Bronchial epithelial cell (primary cell): ENCODE data around the gene SYNGAP1. TPM values are rescaled to one million over a fixed set of nuclear protein-coding genes. Genes with fewer than 3 reads are reported as not detected.

Experiments used
- DNase-seq: peaks from one replicate; pipeline ENCODE4 v3.0.0-alpha.2; 2010; ENCODE audit warnings: low read depth
- FAIRE-seq: peaks from 2 replicates; lab custom pipeline; 2011; peaks lifted over from hg19 to GRCh38; lab: Jason Lieb, UNC
- H3K27me3 ChIP-seq: 2 replicates; pipeline ENCODE4 v1.5.1; 2011; ENCODE audit warnings: low read length; ENCODE audit not compliant: control insufficient read depth, insufficient read depth
- H3K36me3 ChIP-seq: 2 replicates; pipeline ENCODE4 v1.5.1; 2011; ENCODE audit warnings: low read length; ENCODE audit not compliant: control insufficient read depth, insufficient read depth
- H3K4me3 ChIP-seq: 2 replicates; pipeline ENCODE4 v1.5.1; 2011; ENCODE audit warnings: mild to moderate bottlenecking, low read depth, low read length, control low read depth
- CTCF ChIP-seq: IDR thresholded peaks from 2 replicates; pipeline ENCODE4 v1.5.1; 2011; ENCODE audit warnings: mild to moderate bottlenecking, moderate library complexity, low read length, control low read depth, inconsistent platforms; ENCODE audit not compliant: insufficient read depth, severe bottlenecking
- total RNA-seq: library from RNA; depleted of rRNA; stranded (reverse); fragments of >200 nt; gene quantifications from 2 replicates; pipeline ENCODE4 v1.2.1, GENCODE V29; 2014

SYNGAP1 gene
- total RNA-seq, 1 donor from 2014 or later = 0.79 TPM

- FAIRE-seq = no peak
- no peak for TF ChIP-seq CTCF
- Histone ChIP-seq H3K4me3 (peak overlapping the region; percentile 35), H3K36me3 (peaks cover 2% of the 10 kb centered on the region), H3K27me3 (no peaks in the 10 kb centered on the region)
- no peak for DNase-seq
Observed at GRCh38 chr6:33418690-33419291, 1.1 kb upstream of the SYNGAP1 start.

- DNase-seq = no peak
- no peak for FAIRE-seq
- no peaks in the 10 kb centered on the region for H3K36me3 ChIP-seq
Observed at GRCh38 chr6:33420491-33421343, 852 bp downstream of the SYNGAP1 start.

GRCh38 chr6:33421344-33421643 lies 1.4 kb downstream of the SYNGAP1 start:
- TF ChIP-seq CTCF = no peak
- H3K27me3 ChIP-seq = no peaks in the 10 kb centered on the region
- no peaks in the 10 kb centered on the region for H3K36me3 ChIP-seq
- DNase-seq (no peak), FAIRE-seq (no peak)
- H3K4me3 ChIP-seq = no peak overlapping the region

More at GRCh38 chr6:33420491-33421343, 852 bp downstream of the SYNGAP1 start:
- H3K27me3 ChIP-seq = no peaks in the 10 kb centered on the region
- no peak for TF ChIP-seq CTCF
- H3K4me3 ChIP-seq = no peak overlapping the region

- TF ChIP-seq CTCF = no peak
- DNase-seq (no peak), FAIRE-seq (no peak)
- Histone ChIP-seq H3K27me3 (no peaks in the 10 kb centered on the region), H3K4me3 (no peak overlapping the region), H3K36me3 (no peaks in the 10 kb centered on the region)
Observed at GRCh38 chr6:33423777-33424176, 3.9 kb downstream of the SYNGAP1 start.

GRCh38 chr6:33424855-33425667 lies 5.2 kb downstream of the SYNGAP1 start:
- Histone ChIP-seq H3K4me3 (peak overlapping the region; percentile 61), H3K27me3 (no peaks in the 10 kb centered on the region), H3K36me3 (no peaks in the 10 kb centered on the region)
- TF ChIP-seq CTCF = no peak
- no peak for DNase-seq
- FAIRE-seq = no peak
